ENCODE measurements around the gene NUP37.

The NUP37 gene

GRCh38 chr12:102069707-102070106, 50.2 kb downstream of the NUP37 start:
- DNase-seq (ENCODE audit: low read depth), result no peak
- H3K4me3 ChIP-seq (ENCODE audit: low read depth, low read length), result no peak overlapping the region
- TF ChIP-seq, protein P1, sequence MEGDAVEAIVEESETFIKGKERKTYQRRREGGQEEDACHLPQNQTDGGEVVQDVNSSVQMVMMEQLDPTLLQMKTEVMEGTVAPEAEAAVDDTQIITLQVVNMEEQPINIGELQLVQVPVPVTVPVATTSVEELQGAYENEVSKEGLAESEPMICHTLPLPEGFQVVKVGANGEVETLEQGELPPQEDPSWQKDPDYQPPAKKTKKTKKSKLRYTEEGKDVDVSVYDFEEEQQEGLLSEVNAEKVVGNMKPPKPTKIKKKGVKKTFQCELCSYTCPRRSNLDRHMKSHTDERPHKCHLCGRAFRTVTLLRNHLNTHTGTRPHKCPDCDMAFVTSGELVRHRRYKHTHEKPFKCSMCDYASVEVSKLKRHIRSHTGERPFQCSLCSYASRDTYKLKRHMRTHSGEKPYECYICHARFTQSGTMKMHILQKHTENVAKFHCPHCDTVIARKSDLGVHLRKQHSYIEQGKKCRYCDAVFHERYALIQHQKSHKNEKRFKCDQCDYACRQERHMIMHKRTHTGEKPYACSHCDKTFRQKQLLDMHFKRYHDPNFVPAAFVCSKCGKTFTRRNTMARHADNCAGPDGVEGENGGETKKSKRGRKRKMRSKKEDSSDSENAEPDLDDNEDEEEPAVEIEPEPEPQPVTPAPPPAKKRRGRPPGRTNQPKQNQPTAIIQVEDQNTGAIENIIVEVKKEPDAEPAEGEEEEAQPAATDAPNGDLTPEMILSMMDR (IDR thresholded peaks at IDR 0.05; ENCODE audit: low read depth, low read length, missing control alignments), result no peak
- in situ Hi-C loops (cut with HindIII; ENCODE audit: low sequenced_read_pairs), result no loop called here

- in situ Hi-C loops (cut with HindIII; ENCODE audit: low sequenced_read_pairs), result no loop called here
- H3K4me3 ChIP-seq (ENCODE audit: low read depth, low read length), result no peak overlapping the region
- TF ChIP-seq, protein P1 (IDR thresholded peaks at IDR 0.05; ENCODE audit: low read depth, low read length, missing control alignments), result no peak
- DNase-seq (ENCODE audit: low read depth), result peak; percentile 31
These were observed 52.2 kb downstream of the NUP37 start for GRCh38 chr12:102067574-102068258.

GRCh38 chr12:102064476-102064875, 55.4 kb downstream of the NUP37 start:
- TF ChIP-seq, protein P1 (IDR thresholded peaks at IDR 0.05; ENCODE audit: low read depth, low read length, missing control alignments), result no peak
- no peak for DNase-seq (ENCODE audit: low read depth)
- no peak overlapping the region for H3K4me3 ChIP-seq (ENCODE audit: low read depth, low read length)
- in situ Hi-C loops (cut with HindIII; ENCODE audit: low sequenced_read_pairs), result no loop called here

DNA sequence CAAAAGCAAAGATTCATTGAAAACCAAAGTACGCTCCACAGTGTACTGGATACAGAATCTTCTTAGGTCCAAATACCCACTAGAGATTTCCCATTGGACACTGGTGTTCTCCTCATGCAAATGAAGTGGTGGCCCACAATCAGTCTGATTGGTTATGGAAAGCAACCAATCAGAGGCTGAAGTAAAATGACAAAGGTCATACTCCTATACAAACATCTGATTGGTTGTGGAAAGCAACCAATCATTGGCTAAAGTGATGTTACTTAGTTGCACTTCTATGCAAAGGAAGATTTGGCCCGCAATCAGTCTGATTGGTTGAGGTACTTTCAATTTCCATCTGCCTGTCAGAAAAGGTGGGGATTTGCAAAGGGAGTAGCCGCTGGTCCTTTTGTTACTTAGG, 56.8 kb downstream of the NUP37 start:
- in situ Hi-C loops (cut with HindIII; ENCODE audit: low sequenced_read_pairs), result no loop called here
- no peak overlapping the region for H3K4me3 ChIP-seq (ENCODE audit: low read depth, low read length)
- TF ChIP-seq, protein P1 (IDR thresholded peaks at IDR 0.05; ENCODE audit: low read depth, low read length, missing control alignments), result no peak
- no peak for DNase-seq (ENCODE audit: low read depth)

GRCh38 chr12:102062419-102062806, 57.5 kb downstream of the NUP37 start:
- in situ Hi-C loops (cut with HindIII; ENCODE audit: low sequenced_read_pairs), result no loop called here
- DNase-seq (ENCODE audit: low read depth), result no peak
- TF ChIP-seq, protein P1 (IDR thresholded peaks at IDR 0.05; ENCODE audit: low read depth, low read length, missing control alignments), result no peak
- H3K4me3 ChIP-seq (ENCODE audit: low read depth, low read length), result peak overlapping the region; percentile 87

GRCh38 chr12:102061560-102062418, 58.1 kb downstream of the NUP37 start, which contains the start of gene WASHC3:
TSS of gene WASHC3 (minus strand) at chr12:102061991. CDS start at chr12:102061962, 29 bp downstream.
- peak; percentile 80 for DNase-seq (ENCODE audit: low read depth)
- in situ Hi-C loops (cut with HindIII; ENCODE audit: low sequenced_read_pairs), result no loop called here
- TF ChIP-seq, protein P1 (IDR thresholded peaks at IDR 0.05; ENCODE audit: low read depth, low read length, missing control alignments), result no peak
- peak within 1 kb of the TSS; percentile 87 for H3K4me3 ChIP-seq (ENCODE audit: low read depth, low read length)
